Right renal cortex interstitium (tissue), 3 donors: Measurements from ENCODE around the gene CLEC9A. TPM values are rescaled to one million over a fixed set of nuclear protein-coding genes. Genes with fewer than 3 reads are reported as not detected.
"Not testable (repeated sequence)": the region's sequence is repeated elsewhere in the genome, so short reads cannot be mapped to it uniquely, and the experiment has no call there.

Experiments used
- DNase-seq, 3 donors: peaks; one replicate each; pipeline ENCODE4 v3.0.0-alpha.2; 2013; ENCODE audit warnings: low read depth in 3 of 3, low spot score in 2 of 3
- polyA plus RNA-seq, 3 donors: library from polyadenylated mRNA; unstranded; fragments of 120-200 nt; gene quantifications; one replicate each; pipeline ENCODE4 v1.2.1, GENCODE V29; 2013; ENCODE audit not compliant: insufficient read length in 3 of 3

Gene CLEC9A
- under 1 TPM; 0.21 to 0.51 (median 0.44) TPM for polyA plus RNA-seq

DNA sequence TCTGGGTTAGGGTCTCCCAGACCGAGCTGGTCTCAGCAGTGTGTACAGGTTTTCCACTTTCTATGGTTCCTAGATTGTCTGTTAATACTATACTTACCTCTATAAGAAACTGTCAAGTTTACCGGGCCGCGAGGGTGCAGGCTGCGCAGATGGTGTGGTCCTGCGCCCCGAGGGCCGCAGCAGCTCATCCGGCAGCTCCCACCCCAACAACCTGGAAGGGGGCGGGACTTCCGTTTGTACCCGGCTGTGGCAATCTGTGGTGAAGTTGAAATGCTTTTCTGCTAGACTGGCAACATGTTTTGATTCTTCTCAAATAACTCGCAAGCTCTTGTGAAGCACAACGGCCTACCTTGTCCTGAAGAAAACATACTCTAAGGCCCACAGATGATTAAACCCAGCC, at the start of gene CLEC9A:
Gene CLEC9A, plus strand, starts transcription at position 237 of the 400 bp plus-strand sequence. CDS start 22,006 bp downstream, outside the sequence.
- no peak for DNase-seq

DNA sequence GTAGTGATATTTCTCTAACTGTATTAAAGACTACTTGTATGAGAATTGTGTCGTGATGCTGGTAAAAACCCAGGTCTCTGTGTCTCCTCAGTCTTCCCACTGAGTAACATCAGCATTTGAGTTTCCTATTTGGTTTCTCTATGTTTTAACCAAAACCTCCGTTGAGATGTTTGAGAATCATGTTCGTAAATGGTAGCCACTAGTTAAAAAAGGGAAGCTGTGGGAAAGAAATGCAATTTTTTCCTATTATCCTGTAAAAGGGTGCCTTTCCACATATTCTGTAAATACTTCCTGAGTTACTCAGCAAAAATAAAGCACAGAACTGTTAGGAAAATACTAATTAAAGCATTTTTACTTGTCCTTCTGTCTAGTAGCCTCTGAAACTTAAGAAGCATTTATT, 38.6 kb upstream of the CLEC9A start:
- no peak for DNase-seq

DNA sequence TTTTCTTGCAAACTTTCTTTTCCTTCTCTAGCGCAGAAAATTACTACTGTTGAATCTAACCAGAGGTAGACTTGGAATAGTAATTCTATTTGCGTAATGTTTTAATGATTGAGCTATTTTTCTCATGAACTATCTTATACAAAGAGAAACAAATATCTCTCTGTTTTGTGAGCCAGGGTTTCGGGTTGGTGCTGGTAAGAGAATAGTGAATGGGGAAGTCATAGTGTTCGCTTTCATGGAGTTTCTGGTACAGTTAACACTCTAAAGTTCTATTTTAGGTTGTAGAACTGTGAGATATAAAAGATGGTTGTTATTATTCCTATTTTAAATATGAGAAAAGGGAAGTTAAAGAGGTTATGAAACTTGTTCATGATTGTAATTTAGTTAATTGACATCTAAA, 38.2 kb upstream of the CLEC9A start:
- no peak for DNase-seq

DNA sequence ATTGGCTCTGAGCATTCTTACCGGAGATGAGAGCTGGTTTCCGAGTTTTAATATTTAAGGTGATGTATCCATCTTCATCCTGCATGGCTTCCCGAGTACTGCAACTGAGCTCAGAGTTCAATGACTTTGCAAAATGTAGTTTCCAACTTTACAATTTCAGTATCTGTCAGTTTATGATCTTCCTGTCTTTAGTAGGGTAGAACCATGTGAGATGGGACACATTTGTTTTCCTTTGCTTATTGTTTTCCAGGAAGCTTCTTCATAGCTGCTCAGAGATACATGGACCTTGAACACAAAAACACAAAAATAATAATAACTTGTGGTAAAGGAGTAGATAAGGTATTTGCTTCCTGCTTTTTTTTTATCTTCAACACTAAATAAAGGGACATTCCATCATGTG, 31.5 kb upstream of the CLEC9A start, which contains the start of gene CLEC1B:
Gene CLEC1B, minus strand, starts transcription at position 106 of the 400 bp plus-strand sequence. Its CDS starts 21 bp downstream, at position 85.
- no peak for DNase-seq

DNA sequence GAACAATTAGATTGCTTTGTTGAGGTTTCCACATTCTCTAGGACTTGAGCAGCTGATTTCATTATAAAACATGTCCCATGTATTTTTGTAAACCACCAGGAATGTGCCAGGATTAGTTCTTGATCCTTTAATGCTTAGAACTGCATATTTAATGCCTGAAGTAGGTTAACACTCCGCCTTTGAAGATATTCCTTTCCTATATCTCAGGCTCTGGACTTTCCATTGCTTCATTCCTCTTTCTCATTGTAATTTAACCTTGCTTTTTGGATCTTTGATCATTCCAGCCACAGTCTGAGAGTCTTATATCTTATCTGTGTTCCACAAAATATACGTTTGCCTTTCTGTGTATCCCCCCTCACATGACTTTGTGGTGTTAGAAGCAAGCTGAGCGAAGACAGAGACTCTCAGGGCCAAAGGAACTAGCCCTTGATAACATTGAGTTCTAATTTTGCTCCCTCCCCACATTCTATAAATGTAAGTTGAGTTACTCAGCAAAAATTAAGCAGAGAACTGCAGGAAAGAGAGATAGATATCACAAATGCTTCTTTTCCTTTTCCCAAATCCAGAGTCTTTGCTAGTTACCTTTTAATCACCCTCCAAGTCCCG, 29.2 kb upstream of the CLEC9A start:
- no peak for DNase-seq

DNA sequence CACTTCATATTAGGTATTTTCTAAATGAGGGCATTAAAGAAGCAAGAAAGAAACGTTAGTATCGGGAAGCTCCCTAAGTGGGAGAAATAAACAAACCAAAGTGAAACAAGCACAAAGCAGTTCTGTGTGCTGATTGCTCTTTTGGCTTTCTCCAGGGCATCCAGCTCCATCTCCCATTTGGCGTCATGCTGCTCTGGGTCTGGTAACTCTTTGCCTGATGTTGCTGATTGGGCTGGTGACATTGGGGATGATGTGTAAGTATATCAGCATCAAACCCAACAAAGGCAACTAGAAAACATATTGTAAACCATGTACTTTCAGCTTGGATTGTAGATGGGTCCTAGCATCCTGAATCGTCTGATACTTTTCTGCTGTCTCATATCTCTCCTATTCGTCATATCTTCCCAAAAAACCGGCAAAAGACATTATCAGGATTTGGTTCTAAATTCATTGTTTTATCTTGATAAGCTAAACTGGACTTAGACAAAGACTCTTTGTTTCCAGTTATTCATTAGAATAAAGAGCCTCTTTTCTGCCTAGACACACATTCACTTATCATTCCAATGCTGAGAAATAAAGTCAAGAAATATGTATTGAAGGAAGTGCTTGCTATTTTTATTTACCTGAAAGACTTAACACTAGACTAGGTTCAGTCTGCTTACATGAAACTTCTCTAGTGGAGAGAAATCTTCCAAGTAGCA, 17.7 kb upstream of the CLEC9A start:
- no peak for DNase-seq

DNA sequence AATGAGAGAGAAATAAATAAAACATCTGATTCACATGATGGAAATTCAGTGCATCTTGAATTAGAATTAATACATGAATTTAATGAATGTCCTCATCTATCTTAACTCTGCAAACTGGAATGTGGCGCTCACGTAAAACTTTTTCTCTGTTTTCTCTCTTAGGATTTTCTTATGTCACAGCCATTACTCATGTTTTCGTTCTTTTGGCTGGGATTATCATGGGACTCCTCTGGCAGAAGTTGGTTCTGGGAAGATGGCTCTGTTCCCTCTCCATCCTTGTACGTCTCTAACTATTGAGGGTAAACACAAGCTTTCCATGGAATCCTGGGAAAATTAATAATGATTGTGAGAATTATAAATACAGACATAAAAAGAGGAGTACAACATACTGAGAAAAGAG, 15.0 kb upstream of the CLEC9A start:
- no peak for DNase-seq

DNA sequence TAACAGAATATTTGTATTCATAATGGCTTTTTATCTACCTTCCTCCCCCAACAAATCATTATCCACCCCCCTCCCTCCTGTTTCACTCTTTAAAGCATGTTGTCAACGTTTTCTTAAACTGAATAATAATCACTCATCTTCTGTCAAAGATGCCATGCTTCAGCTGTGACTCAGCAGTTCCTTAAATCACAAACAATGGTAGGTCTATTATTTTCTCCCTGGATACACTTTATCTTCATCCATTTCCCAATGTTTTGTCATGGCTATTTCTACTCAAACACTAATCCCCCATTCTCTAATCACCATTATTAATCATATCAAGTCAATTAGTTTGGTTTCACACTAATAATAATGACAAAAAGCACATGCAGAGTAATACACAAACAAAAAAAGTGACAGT, 13.6 kb upstream of the CLEC9A start:
- no peak for DNase-seq

DNA sequence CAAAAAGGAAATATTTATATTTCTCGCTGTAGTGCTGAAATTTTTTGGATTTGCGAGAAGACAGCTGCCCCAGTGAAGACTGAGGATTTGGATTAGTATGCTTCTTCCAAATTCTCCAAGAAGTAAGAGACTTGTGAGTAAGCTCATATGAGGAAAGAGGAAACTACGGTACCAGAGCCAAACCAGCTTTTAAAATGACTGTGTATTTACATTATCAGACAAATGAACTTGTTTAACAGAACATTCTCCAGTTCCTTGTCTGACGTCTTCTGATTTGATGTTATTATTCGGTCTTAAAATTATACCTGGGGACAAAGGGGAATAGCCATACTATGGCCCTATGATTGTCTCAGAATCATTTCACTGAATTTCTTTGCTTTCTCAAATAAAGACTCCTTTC, 12.1 kb upstream of the CLEC9A start:
- DNase-seq = no peak

DNA sequence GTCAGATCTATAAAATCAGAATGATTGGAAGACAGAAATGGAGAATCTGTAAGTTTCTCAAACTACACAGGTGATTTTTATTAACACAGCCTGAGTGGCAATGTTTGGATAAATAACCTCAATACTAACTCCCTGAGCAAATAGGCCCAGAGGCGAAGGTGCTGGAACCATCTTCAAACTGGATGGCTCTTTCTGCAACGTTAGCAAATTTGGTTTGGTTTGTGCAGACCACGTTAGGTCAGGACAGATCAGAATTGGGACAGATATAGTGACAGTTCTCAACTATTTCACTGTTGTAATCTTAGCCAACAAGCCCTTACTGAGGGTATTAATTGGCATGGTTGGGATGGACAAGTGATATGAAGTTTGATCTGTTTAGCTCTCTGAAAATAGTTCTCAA, 9.1 kb upstream of the CLEC9A start:
- DNase-seq = no peak

DNA sequence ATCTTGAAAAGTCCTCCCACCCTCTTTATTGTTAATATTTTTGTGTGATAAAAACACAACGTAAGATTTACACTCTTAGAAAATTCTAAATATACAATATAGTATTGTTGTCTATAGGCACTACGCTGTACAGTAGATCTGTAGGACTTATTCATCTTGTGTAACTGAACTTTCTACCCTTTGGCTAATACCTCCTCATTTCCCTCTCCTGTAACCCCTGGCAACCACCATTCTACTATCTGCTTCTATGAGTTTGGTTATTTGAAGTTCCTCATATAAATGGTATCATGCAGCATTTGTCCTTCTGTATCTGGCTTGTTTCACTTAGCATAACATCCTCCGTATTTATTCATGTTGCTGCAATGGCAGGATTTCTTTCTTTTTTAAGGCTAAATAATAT, 5.2 kb upstream of the CLEC9A start:
- no peak for DNase-seq

DNA sequence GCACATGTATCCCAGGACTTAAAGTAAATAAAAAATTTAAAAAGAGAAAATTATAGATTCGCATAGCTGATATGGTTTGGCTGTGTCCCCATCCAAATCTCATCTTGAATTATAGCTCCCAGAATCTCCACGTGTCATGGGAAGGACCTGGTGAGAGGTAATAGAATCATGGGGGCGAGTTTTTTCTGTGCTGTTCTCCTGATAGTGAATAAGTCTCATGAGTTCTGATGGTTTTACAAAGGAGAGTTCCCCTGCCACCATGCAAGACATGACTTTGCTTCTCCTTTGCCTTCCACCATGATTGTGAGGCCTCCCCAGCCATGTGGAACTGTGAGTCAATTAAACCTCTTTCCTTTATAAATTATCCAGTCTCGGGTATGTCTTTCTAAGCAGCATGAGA, 3.8 kb upstream of the CLEC9A start:
- not testable (repeated sequence) for DNase-seq

DNA sequence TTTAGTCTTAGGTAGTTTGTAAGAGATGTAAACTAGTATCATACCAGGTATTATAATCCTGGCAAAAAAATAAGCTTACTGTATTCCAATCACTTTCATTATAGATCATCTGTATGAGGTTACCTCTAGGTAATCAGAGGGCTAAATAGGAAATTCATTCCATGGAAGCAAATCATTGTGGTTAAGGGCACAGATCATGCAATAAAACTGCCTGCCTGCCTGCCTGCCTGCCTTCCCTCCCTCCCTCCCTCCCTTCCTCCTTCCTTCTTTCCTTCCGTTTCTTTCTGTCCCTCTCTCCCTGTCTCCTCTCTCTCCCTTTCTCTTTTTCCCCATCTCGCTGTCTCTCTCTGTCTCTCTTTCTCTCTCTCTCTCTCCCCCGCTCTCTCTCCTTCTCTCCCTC, 3.2 kb upstream of the CLEC9A start:
- no peak for DNase-seq

DNA sequence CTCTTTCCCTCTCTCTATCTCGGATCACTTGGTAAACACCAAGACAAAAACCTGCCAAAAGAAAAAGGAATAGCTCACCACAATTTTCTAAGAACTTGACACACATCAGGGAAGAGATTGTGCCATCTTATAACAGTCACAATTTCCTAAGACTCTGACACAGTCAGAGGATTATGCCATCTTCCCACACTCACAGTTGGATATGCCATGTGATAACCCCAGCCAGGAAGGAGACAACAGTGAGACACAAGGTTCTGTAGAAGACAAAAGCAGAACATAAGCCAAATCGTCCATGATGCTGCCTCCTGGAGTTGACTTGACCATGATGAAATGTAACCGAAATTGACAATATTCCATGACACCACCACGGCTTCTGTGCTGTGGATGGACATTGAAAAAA, 2.8 kb upstream of the CLEC9A start:
- DNase-seq = no peak

DNA sequence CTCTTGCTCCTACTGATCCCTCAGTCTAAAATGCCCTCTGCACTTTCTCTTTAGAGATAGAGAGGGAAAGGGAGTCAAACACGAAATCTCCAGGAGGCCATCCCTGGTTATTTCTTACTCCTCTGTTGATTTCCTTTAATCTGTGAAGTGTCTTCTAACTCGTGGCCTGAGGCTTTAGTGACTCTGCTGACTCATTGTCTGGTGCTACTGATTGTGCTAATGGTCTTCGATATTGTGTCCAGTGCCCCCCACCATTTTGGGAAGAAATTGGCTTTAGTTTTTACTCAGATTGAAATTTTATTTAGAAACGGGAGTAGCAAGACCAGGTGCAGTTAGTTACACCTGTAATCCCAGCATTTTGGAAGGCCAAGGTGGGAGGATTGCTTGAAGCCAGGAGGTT, 839 bp downstream of the CLEC9A start:
- DNase-seq = no peak

DNA sequence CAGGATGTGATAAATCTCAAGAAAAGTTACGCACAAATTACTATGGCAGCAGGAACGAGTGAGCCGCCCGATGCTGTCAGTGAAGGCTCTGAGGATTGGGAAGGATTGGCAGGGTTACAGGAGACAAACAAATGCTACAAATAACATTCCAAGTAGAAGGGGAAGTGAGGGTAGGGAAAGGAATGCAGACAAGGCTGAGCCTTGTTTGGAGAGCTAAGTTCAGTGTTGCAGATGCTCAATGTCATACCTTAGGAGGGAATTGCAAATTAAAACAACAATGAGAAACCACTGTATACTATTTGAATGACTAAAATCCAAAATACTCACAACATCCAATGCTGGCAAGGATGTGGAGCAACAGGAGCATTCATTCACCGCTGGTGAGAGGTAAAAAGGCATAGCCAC, 1.3 kb downstream of the CLEC9A start:
- DNase-seq = no peak

DNA sequence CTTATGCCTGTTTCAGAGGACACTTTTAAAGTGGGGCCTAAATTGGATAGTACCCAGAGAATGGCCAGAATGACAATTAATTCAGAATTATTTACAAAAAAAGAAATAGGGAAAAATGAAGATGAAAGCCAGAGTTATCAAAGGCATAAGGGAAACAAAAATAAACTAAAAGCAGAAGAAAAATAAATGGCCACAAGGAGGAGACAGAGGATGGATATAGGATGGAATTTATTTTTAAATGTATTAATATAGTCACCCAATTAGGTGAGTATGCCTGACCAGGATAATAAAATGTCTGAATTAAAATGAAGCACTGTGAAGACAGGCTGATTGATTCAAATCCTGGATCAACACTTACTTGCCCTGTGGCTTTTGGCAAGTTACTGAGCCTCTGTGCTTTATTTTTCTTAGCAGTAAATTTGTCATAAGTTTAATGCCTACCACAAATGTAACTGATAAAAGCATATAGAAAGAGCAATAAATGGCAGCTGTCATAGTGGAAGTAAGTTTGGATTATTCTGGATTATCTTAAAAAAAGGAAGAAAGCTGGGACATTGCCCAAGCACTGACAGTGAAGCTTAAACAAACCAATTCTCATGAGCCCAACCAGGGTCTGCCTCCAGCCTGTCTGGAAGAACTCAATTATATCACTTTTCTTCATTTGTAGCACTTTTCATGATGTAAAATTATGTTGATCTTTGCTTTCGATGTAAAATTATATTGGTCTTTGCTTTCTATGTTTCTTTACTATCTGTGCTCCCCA, 3.5 kb downstream of the CLEC9A start:
- no peak for DNase-seq

DNA sequence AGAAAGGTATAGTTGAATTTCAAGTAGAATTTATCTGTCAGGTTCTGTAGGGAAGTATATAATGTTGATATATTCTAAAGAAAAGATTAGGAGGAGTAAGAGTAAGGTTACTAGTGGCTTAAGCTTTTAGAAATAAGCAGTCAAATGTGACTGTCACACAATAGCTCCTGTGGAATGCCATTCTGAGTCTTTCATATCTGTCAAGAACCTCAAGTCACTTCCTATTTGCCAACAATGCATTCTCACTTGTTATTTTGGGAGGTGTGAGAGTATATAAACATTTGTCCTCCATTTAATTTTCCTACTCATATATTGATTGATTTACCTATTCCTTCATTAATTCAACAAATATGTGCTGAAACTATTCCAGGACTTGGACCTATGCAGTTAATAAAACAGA, 11.7 kb downstream of the CLEC9A start:
- DNase-seq = no peak

DNA sequence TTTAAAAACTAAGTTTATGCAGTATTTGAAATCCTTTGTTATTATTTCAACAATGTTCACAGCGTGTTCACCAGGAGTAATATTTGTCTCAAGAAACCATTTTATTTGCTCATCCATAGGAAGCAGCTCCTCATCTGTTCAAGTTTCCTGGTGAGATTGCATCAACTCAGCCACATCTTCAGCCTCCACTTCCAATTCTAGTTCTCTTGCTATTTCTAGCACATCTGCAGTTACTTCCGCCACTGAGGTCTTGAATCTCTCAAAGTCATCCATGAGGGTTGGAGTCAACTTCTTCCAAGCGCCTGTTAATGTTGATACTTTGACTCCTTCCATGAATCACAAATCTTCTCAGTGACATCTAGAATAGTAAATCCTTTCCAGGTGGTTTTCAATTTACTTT, 18.0 kb downstream of the CLEC9A start:
- no peak for DNase-seq

DNA sequence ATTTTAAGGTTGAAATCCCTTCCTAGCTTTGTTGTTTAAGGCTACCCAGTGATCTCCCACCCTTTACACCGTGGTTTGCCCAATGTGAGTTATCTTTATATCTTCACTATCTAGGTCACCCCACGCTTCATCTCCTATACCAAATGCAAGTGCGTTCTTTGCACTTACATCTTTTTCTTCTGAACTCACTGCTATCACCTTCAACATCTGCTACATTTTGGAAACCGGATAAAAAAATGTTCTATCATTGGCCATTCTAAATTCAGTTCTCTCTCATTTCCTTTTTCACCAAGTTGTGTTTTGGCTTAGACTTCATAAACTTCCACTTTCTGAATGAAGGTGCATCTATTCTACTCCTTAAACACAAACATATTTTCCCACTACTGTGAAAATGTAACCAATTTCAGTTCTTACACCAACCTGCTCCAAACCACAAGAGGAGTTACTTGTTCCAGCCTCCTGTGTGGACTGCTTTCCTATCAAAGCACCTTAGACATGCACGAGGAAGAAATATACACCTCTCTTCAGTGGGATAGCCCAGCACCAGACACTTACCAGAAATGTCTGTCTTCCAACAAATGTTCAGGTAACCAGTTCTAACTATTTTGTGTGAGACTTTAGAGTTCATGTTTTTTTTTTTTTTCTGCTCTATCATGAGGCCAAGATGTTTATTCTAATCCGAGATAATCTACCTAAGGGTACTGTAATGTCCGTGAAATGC, 21.9 kb downstream of the CLEC9A start:
- no peak for DNase-seq

DNA sequence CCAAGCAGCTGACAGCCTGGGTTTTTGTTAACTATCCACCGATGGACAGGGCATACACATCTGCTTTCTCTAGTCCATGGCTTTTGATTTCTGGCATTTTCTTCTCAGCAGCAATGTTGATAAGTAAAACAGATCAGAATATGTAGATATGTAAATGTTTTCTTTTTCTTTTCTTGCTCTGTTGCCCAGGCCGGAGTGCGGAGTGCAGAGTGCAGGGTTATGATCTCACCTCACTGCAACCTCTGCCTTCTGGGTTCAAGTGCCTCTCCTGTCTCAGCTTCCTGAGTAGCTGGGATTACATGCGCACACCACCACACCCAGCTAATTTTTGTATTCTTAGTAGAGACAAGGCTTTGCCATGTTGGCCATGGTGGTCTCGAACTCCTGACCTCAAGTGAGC, 27.9 kb downstream of the CLEC9A start:
- no peak for DNase-seq
